Measurements from ENCODE around the gene FCHSD2. TPM values are rescaled to one million over a fixed set of nuclear protein-coding genes. Genes with fewer than 3 reads are reported as not detected.

FCHSD2 gene
- total RNA-seq, 4 donors from 2014 or later: 6.7 to 14.7 (median 8.5) TPM

- H3K4me3 ChIP-seq (ENCODE audit: low read depth, poor library complexity, severe bottlenecking): no peak overlapping the region
- TF ChIP-seq CTCF (IDR thresholded peaks at IDR 0.05): no peak
- TF ChIP-seq POLR2A (IDR thresholded peaks at IDR 0.05): no peak
- WGBS, 2 donors: 91 to 98% methylated on average over 3 of the region's 3 CpGs
- no peak for DNase-seq (ENCODE audit: low spot score in 2 of 2)
- intact Hi-C loops (cut with DNase I; ENCODE audit: low total_unique reads): no loop called here
These were observed 34.5 kb downstream of the FCHSD2 start for GRCh38 chr11:73107597-73107996.

- 95 to 100% methylated on average over 1 of the region's 1 CpG for WGBS, 2 donors
- no peak overlapping the region for H3K4me3 ChIP-seq (ENCODE audit: low read depth, poor library complexity, severe bottlenecking)
- intact Hi-C loops (cut with DNase I; ENCODE audit: low total_unique reads): no loop called here
- TF ChIP-seq CTCF (IDR thresholded peaks at IDR 0.05) (no peak), POLR2A (IDR thresholded peaks at IDR 0.05) (no peak)
- DNase-seq (ENCODE audit: low spot score in 2 of 2): no peak
These were observed 35.8 kb downstream of the FCHSD2 start for GRCh38 chr11:73106347-73106746.

DNA sequence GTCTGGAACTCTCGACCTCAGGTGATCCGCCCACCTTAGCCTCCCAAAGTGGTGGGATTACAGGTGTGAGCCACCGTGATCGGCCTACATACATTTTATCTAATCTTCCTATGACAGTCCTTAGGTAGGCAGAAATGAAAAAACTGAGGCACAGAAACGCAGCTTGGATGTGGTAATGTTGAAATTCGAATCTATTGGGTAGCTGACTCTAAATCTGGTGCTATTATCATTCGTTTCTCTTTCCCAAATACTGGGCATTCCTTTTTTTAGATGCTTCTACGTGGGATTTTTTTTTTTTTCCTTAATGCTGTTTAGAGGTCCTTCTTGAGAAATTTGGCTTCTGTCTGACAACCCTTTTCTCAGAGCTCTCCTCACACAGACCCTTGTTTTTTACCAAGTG is 41.5 kb downstream of the FCHSD2 start:
- DNase-seq (ENCODE audit: low spot score in 2 of 2): no peak
- intact Hi-C loops (cut with DNase I; ENCODE audit: low total_unique reads): no loop called here
- no peak overlapping the region for H3K4me3 ChIP-seq (ENCODE audit: low read depth, poor library complexity, severe bottlenecking)
- WGBS, 2 donors: 91 to 96% methylated on average over 8 of the region's 8 CpGs
- TF ChIP-seq POLR2A (IDR thresholded peaks at IDR 0.05) (no peak), CTCF (IDR thresholded peaks at IDR 0.05) (no peak)

DNA sequence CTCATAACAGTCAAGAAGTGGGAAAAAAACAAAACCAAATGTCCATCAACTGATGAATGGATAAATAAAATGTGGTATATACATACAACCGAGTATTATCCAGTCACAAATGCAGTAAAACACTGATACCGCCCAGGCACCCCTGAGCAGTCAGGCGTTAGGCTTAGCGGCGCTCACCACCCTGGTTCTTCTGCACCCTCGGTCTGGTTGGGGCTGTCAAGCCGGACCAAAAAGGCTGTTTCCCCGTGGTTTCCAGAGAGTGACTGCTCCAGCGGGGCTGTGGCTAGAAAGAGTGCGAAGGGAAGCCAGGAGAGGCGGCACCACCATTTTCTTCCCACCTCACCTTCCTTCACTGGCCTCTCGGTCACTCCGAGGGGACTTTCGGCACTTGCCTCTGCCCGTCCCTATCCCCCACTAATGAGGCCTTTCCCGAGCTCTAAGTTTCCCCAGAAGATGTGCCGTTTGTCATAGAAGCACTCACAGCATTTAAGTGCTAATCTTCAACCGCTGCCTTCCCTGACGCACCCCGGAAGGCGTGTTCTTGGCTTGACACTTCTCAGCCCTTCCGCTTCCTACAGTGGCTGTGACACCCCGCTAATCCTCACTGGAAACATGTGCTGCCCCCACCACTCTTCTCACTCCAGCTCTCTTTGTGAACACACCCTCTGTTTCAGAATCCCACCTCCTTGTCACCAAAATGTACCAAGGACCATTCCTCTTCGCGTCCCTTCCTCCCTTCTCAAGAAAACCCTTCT is 42.4 kb downstream of the FCHSD2 start:
- no peak overlapping the region for H3K4me3 ChIP-seq (ENCODE audit: low read depth, poor library complexity, severe bottlenecking)
- TF ChIP-seq CTCF (IDR thresholded peaks at IDR 0.05) (no peak), POLR2A (IDR thresholded peaks at IDR 0.05) (no peak)
- WGBS, 2 donors: 93 to 94% methylated on average over 25 of the region's 25 CpGs
- DNase-seq (ENCODE audit: low spot score in 2 of 2): no peak
- intact Hi-C loops (cut with DNase I; ENCODE audit: low total_unique reads): no loop called here

DNA sequence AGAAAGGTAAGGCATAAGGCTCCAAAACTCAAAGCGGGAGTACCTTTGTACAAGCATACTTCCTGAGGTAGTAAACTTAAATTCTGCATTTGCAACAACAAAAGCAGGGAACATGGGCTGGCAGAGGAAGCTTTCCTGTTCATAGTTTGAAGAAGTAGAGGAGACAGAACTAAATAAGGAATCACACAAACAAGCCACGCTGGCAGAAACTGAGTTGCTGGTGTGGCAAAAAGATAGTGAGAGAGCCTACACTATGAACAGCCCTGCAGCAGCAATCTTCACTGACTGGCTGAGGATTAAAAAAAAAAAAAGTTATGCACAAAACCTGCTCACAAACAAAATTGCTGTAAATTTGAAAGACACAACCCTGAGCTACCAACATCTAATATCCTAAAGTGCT is 46.5 kb downstream of the FCHSD2 start:
- 73% methylated on average over 2 of the region's 2 CpGs for WGBS, 2 donors
- intact Hi-C loops (cut with DNase I; ENCODE audit: low total_unique reads): no loop called here
- TF ChIP-seq CTCF (IDR thresholded peaks at IDR 0.05) (no peak), POLR2A (IDR thresholded peaks at IDR 0.05) (no peak)
- no peak for DNase-seq (ENCODE audit: low spot score in 2 of 2)
- no peak overlapping the region for H3K4me3 ChIP-seq (ENCODE audit: low read depth, poor library complexity, severe bottlenecking)

All from lower leg skin (tissue), 4 donors.